GM08714 (cell line): ENCODE data around the gene FGF5.
"Not testable (repeated sequence)": the region's sequence is repeated elsewhere in the genome, so short reads cannot be mapped to it uniquely, and the experiment has no call there.

Experiments
- H3K4me3 ChIP-seq: fragments of 200-500 bp; sonication (Bioruptor generic); 2 replicates; pipeline ENCODE4 v1.5.1; 2014; ENCODE audit warnings: mild to moderate bottlenecking, low read length, inconsistent platforms
- ZNF274 ChIP-seq: IDR thresholded peaks from 2 replicates; pipeline ENCODE4 v1.6.1; 2012; ENCODE audit warnings: mild to moderate bottlenecking, low read depth, low read length

Gene FGF5

GRCh38 chr4:80295826-80296225 is 29.4 kb downstream of the FGF5 start:
- no peak for TF ChIP-seq ZNF274
- H3K4me3 ChIP-seq, result no peak overlapping the region

GRCh38 chr4:80301884-80302283 is 35.4 kb downstream of the FGF5 start:
- no peak overlapping the region for H3K4me3 ChIP-seq
- TF ChIP-seq ZNF274, result no peak

DNA sequence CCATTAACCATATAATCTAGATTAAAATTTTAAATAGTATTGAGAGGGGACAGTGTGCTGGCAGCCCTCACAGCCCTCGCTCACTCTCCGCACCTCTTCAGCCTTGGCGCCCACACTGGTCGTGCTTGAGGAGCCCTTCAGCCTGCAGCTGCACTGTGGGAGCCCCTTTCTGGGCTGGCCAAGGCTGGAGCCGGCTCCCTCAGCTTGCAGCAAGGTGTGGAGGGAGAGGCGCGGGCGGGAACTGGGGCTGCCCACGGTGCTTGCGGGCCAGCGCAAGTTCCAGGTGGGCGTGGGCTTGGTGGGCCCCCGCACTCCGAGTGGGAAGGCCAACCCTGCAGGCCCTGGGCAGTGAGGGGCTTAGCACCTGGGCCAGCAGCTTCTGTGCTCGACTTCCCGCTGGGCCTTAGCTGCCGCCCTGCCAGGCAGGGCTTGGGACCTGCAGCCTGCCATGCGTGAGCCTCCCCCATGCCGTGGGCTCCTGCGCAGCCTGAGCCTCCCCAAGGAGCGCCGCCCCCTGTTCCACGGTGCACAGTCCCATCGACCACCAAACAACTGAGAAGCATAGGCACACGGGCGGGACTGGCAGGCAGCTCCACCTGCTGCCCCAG is 36.3 kb downstream of the FGF5 start:
- H3K4me3 ChIP-seq, result no peak overlapping the region
- no peak for TF ChIP-seq ZNF274

- no peak for TF ChIP-seq ZNF274
- no peak overlapping the region for H3K4me3 ChIP-seq
Observed at GRCh38 chr4:80305466-80305865, 39.0 kb downstream of the FGF5 start.

- H3K4me3 ChIP-seq, result no peak overlapping the region
- no peak for TF ChIP-seq ZNF274
Observed at GRCh38 chr4:80306260-80306659, 39.8 kb downstream of the FGF5 start.

DNA sequence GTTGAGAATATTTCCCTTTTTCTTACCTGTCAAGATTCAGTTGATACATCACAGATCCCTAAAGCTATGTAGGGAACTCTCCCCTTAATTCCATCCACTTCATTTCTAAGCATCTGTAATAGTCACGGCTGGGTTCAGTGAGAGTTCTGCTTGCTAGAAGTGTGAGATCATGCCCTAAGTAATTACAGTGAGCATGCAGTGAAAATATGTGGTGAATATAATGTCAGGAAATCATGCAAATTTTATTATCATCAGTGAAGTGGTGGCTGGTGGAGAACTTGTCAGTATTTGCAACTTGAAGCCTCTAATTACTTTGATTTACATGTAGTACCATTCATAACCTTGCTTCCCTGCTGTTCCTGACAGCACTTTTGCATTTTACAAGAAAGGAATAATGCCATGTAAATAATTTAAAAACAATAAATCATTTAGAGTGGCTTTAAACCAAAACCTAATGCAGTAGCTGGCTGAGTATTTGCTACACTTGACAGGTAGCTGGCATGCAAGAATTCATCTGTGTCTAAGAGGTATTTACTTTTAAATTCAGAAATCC is 40.8 kb downstream of the FGF5 start:
- no peak for TF ChIP-seq ZNF274
- no peak overlapping the region for H3K4me3 ChIP-seq

- H3K4me3 ChIP-seq, result no peak overlapping the region; the same call in 1 of the 2 replicates
Observed at GRCh38 chr4:80307774-80308465, 41.5 kb downstream of the FGF5 start.

DNA sequence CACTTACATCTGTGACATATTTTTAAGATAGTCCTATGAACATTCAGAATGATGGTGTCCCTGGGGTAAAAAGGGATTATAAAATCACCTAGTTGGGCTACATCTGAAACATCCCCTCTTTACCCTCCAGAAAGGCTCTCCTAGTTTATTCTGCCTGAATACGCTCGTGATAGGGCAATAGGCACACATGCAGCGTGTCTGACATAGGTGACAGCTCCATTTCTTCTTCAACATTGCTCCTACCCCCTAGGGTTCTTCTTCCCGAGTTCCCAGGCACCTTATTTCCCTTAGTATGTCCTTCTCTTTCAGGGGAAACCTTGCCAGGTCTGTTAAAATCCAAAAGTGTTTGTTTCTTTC is 42.0 kb downstream of the FGF5 start:
- no peak for TF ChIP-seq ZNF274
- H3K4me3 ChIP-seq, result no peak overlapping the region

More at GRCh38 chr4:80307774-80308465, 41.5 kb downstream of the FGF5 start:
- no peak for TF ChIP-seq ZNF274

GRCh38 chr4:80309294-80310004 is 43.0 kb downstream of the FGF5 start:
- no peak overlapping the region for H3K4me3 ChIP-seq
- TF ChIP-seq ZNF274, result no peak

DNA sequence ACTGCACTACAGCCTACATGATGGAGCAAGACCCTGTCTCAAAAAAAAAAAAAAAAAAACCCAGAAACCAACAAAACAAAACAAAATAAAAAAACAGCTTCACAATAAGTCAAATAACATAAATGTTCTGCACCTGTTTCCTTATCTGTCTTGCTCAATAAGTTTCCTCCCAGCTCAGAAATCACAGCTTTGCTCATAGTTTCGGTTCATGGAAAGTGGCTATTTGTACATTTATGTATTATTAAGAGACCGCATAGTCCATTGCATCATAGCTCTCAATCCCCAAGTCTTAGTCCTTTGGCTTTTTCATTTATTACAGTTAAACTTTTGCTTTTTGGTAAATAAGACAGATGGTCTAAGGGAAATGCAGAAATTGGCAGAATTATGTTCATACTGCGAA is 44.7 kb downstream of the FGF5 start:
- H3K4me3 ChIP-seq, result no peak overlapping the region
- no peak for TF ChIP-seq ZNF274

DNA sequence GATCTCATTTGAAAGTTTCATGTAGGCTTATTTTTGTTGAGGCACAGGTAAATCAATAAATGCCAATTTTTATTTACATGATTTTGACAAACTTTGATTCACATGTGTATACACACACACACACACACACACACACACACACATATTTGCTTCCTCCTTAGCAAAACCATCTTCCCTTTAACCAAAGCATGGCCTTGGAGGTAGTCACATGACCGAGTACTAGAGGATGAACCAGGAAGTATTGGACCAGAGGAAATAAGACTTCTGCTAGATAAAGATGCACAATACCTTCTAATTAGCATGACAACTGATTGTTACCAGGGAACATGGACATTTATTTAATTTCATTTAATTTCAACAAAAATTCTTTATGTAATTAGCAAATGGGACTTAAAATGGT is 45.7 kb downstream of the FGF5 start:
- no peak overlapping the region for H3K4me3 ChIP-seq
- no peak for TF ChIP-seq ZNF274

GRCh38 chr4:80313627-80314026 is 47.2 kb downstream of the FGF5 start:
- no peak overlapping the region for H3K4me3 ChIP-seq
- no peak for TF ChIP-seq ZNF274

GRCh38 chr4:80315848-80316247 is 49.4 kb downstream of the FGF5 start:
- not testable (repeated sequence) for H3K4me3 ChIP-seq

DNA sequence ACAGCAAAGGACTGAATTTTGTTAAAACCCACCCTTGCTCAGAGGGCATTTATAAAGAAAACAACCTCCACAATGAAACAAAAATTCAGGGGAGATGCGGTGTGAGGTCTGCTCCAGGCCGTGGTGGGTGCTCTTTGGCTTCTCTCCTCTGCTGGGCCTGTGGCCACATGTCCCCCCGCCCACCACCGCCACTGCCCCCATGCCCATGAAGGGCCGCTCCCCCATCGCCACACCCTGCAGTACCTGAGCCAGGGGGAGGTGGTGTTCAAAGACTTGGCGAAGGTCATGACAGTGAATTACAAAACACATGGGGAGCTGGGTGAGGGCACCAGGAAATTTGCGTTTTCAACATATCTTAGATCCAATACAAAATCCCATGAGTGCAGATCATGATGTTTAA is 54.9 kb downstream of the FGF5 start:
- TF ChIP-seq ZNF274, result no peak
- H3K4me3 ChIP-seq, result no peak overlapping the region

DNA sequence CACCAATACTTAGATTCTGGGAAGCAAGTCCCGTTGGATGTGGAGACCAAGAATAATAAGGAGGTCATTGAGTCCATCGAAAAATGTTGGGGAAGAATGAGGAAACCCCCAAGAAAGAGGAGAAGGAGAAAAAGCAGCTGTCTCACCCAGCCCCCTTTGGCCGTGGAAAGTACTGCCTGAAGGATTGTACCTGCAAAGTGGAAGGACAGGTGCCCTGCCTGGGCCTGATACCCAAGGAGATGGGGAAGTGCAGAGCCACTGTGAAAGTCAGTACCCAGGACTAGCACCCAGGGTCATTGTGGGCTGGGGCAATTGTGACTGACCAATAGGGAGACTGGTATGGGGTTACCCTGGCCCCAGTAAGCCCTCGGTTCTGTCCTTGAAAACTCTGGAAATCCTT is 55.3 kb downstream of the FGF5 start:
- TF ChIP-seq ZNF274, result no peak
- H3K4me3 ChIP-seq, result no peak overlapping the region
